OCI-LY3 (cell line): Measurements from ENCODE around the gene SLC26A3.

Experiments used
- H2AFZ ChIP-seq: fragments of 200-600, 300-600 bp; shearing (Covaris generic); 2 replicates; pipeline ENCODE4 v1.6.0; 2014; ENCODE audit warnings: antibody characterized with exemption, low read depth, low read length
- H3K27ac ChIP-seq: fragments of 200-600, 300-600 bp; sonication (generic); 2 replicates; pipeline ENCODE4 v1.5.1; 2014; ENCODE audit warnings: mild to moderate bottlenecking, low read length, moderate library complexity, mixed read lengths
- H3K27me3 ChIP-seq: fragments of 200-600, 300-600 bp; sonication (generic); 2 replicates; pipeline ENCODE4 v1.6.1; 2014; ENCODE audit warnings: low read depth, low read length, mixed read lengths
- H3K36me3 ChIP-seq: fragments of 200-600, 300-600 bp; sonication (generic); replicated peaks from 2 replicates; pipeline ENCODE3; 2014; ENCODE audit warnings: low read depth, low read length, mixed read lengths
- H3K4me1 ChIP-seq: fragments of 300-600, 200-600 bp; sonication (generic); 2 replicates; pipeline ENCODE4 v1.6.1; 2014; ENCODE audit warnings: low read length, mixed read lengths
- H3K4me2 ChIP-seq: fragments of 200-600, 300-600 bp; sonication (generic); 2 replicates; pipeline ENCODE4 v1.6.1; 2014; ENCODE audit warnings: low read length, mixed read lengths
- H3K4me3 ChIP-seq: fragments of 300-600, 200-600 bp; sonication (generic); 2 replicates; pipeline ENCODE4 v1.5.1; 2014; ENCODE audit warnings: antibody characterized with exemption, mild to moderate bottlenecking, low read length, moderate library complexity
- H3K79me2 ChIP-seq: fragments of 300-600, 200-600 bp; shearing (Covaris generic); 2 replicates; pipeline ENCODE4 v1.6.1; 2014; ENCODE audit warnings: mild to moderate bottlenecking, low read length, mixed read lengths
- H3K9ac ChIP-seq: fragments of 300-600, 200-600 bp; shearing (Covaris generic); 2 replicates; pipeline ENCODE4 v1.6.0; 2014; ENCODE audit warnings: mild to moderate bottlenecking, low read length, moderate library complexity
- H3K9me3 ChIP-seq: fragments of 200-600, 300-600 bp; shearing (Covaris generic); 2 replicates; pipeline ENCODE4 v1.6.1; 2014; ENCODE audit warnings: low read length, mixed read lengths; ENCODE audit not compliant: insufficient read depth
- H4K20me1 ChIP-seq: fragments of 200-600, 300-600 bp; sonication (generic); 2 replicates; pipeline ENCODE4 v1.6.1; 2016; ENCODE audit warnings: low read length, mixed read lengths; ENCODE audit not compliant: insufficient read depth
- CTCF ChIP-seq: fragments of 200-600, 300-600 bp; sonication (generic); IDR thresholded peaks from 2 replicates; pipeline ENCODE4 v1.5.1; 2014; ENCODE audit warnings: antibody characterized with exemption, low read length, low read depth
- EZH2phosphoT487 ChIP-seq: fragments of 200-600 bp; shearing (Covaris generic); IDR thresholded peaks from 2 replicates; pipeline ENCODE4 v1.6.1; 2018; ENCODE audit warnings: antibody characterized with exemption, mixed run types, low read depth

The SLC26A3 gene

GRCh38 chr7:107742678-107743566 is 60.1 kb downstream of the SLC26A3 start:
- TF ChIP-seq CTCF (no peak), EZH2phosphoT487 (no peak)
- Histone ChIP-seq H2AFZ (peak overlapping the region; percentile 99), H3K27ac (peak overlapping the region; percentile 95), H3K36me3 (no peaks in the 10 kb centered on the region), H3K9ac (peak overlapping the region; percentile 96), H3K79me2 (peaks cover 41% of the 10 kb centered on the region), H3K27me3 (peaks cover 6% of the 10 kb centered on the region; the same call in 1 of the 2 replicates), H3K4me1 (peaks cover 27% of the 10 kb centered on the region), H3K4me3 (peak overlapping the region; percentile 93), H3K4me2 (peak overlapping the region; percentile 85), H3K9me3 (no peaks in the 10 kb centered on the region), H4K20me1 (peaks cover 27% of the 10 kb centered on the region)

- no peaks in the 10 kb centered on the region for H3K79me2 ChIP-seq
These were observed 74.7 kb downstream of the SLC26A3 start for GRCh38 chr7:107728276-107728675.

GRCh38 chr7:107726356-107727130 is 76.5 kb downstream of the SLC26A3 start:
- Histone ChIP-seq H3K9ac (no peak overlapping the region), H3K27ac (no peak overlapping the region), H4K20me1 (no peaks in the 10 kb centered on the region), H3K79me2 (no peaks in the 10 kb centered on the region), H3K9me3 (no peaks in the 10 kb centered on the region), H3K4me1 (no peaks in the 10 kb centered on the region), H3K27me3 (peaks cover 34% of the 10 kb centered on the region), H3K4me3 (no peak overlapping the region), H2AFZ (no peak overlapping the region), H3K36me3 (no peaks in the 10 kb centered on the region), H3K4me2 (no peak overlapping the region)
- TF ChIP-seq EZH2phosphoT487 (no peak), CTCF (no peak)

More at GRCh38 chr7:107728276-107728675, 74.7 kb downstream of the SLC26A3 start:
- H3K4me1 ChIP-seq: no peaks in the 10 kb centered on the region
- H4K20me1 ChIP-seq: no peaks in the 10 kb centered on the region
- no peak overlapping the region for H3K9ac ChIP-seq
- H2AFZ ChIP-seq: 0 out of 2 replicates have a peak overlapping the region, but pooled peaks have one; percentile 6
- TF ChIP-seq EZH2phosphoT487 (no peak), CTCF (no peak)
- H3K36me3 ChIP-seq: no peaks in the 10 kb centered on the region
- no peak overlapping the region for H3K4me3 ChIP-seq
- H3K27ac ChIP-seq: no peak overlapping the region
- no peak overlapping the region for H3K4me2 ChIP-seq
- peaks cover 34% of the 10 kb centered on the region for H3K27me3 ChIP-seq
- no peaks in the 10 kb centered on the region for H3K9me3 ChIP-seq

GRCh38 chr7:107725138-107725740 is 77.8 kb downstream of the SLC26A3 start:
- no peaks in the 10 kb centered on the region for H3K4me1 ChIP-seq
- no peaks in the 10 kb centered on the region for H3K36me3 ChIP-seq
- no peak overlapping the region for H3K27ac ChIP-seq
- no peak overlapping the region for H3K4me3 ChIP-seq
- no peak overlapping the region for H3K9ac ChIP-seq
- H3K79me2 ChIP-seq: no peaks in the 10 kb centered on the region
- no peak overlapping the region for H3K4me2 ChIP-seq
- H2AFZ ChIP-seq: no peak overlapping the region
- TF ChIP-seq EZH2phosphoT487 (no peak), CTCF (peak; percentile 73)
- H3K9me3 ChIP-seq: no peaks in the 10 kb centered on the region
- peaks cover 45% of the 10 kb centered on the region for H3K27me3 ChIP-seq
- H4K20me1 ChIP-seq: no peaks in the 10 kb centered on the region
